Measurements from ENCODE around the gene LGALS3BP.
A peak's percentile ranks its signal among the peaks of the same experiment; 100 is the strongest.

Gene LGALS3BP, protein sequence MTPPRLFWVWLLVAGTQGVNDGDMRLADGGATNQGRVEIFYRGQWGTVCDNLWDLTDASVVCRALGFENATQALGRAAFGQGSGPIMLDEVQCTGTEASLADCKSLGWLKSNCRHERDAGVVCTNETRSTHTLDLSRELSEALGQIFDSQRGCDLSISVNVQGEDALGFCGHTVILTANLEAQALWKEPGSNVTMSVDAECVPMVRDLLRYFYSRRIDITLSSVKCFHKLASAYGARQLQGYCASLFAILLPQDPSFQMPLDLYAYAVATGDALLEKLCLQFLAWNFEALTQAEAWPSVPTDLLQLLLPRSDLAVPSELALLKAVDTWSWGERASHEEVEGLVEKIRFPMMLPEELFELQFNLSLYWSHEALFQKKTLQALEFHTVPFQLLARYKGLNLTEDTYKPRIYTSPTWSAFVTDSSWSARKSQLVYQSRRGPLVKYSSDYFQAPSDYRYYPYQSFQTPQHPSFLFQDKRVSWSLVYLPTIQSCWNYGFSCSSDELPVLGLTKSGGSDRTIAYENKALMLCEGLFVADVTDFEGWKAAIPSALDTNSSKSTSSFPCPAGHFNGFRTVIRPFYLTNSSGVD

DNA sequence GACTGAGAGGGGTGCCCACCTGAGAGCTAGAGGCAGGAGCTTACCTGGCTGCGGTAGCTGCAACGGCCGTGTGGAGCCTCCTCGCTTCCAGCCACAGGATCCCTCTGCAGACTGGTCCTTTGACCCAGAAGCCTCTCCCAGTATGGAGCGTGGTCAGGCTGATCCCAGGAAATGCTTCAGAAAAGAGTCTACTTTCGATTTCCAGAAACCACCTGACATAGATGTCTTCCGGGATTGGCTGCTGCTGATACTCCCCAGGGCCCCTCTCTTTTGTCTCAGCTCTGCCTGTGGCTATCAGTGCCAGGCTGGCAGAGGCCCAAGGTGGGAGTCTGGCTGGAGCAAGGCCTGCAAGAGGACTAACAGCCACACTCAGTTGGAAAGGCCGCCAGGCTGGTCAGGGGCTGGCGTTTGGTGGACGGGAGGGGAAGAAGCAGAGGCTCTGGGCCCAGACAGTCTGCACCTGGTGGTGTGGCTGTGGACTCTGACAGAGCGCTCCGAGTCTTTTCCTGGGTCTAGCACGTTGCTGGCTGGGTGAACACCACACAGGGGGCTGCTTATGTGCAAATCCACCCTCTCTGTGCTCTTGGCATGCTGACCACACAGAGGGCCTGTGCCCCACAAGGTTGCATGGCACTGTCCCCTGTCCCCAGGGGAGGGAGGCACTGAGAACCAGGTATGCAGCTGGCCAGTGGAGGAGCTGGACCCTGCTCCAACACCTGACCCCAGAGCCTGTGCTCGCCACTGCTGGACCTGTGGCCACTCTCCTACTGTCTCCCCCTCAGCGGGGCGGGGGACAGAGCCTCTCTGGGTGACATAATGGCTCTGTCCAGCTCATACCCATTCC, at the start of gene LGALS3BP:
LGALS3BP (minus strand) TSS at position 144 of the 844 bp plus-strand sequence. CDS start 2,732 bp downstream, outside the sequence.
- Histone ChIP-seq H3K9ac (ENCODE audit: low read length) (no peak within 1 kb of the TSS), H3K27ac (ENCODE audit: low read depth, low read length) (no peak within 1 kb of the TSS)

DNA sequence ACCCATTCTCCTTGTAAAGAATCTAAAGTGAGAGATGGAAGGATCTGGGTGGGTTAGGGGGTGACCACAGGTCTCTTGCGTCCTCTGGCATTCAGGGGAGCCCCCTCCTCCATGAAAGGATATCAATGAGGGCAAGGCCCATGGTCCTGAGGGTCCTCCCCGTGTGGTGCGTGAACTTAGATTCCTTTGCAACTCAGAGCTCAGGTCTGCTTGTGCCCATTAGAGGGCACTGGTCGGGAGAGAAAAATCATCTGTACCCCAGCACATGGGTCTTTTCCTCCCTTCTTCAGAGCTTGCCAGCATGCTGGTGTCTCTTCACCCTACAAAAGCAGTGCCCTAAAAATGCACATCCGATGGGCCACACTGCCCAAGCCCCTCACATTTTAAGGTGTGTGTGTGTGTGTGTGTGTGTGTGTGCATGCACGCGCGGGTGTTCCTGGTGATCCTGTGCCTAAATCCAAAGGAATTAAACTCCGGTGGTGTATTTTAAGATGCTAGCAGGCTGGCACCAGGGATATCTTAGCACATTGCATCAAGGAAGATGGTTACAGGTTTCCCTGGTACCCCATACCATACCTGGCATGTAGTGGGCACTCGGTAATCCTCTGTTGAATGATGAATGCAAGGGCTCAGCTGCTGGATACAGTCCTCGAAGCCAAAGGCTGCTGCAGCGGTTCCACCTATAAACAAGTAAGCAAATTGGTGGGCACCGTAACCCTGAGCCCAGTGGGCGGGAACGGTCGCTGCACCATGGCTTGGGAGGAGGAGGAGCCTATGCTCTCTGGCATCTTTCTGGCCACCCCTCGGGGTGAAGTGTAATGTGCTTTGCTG, 49.0 kb upstream of the LGALS3BP start:
- Histone ChIP-seq H3K27ac (ENCODE audit: low read depth, low read length) (no peak overlapping the region), H3K4me1 (ENCODE audit: control insufficient read depth, insufficient read depth, low read length) (peaks cover 9% of the 10 kb centered on the region), H3K36me3 (ENCODE audit: control insufficient read depth, insufficient read depth, low read length) (no peaks in the 10 kb centered on the region), H3K9ac (ENCODE audit: low read length) (no peak overlapping the region), H3K27me3 (ENCODE audit: control insufficient read depth, insufficient read depth, low read length) (peaks cover 77% of the 10 kb centered on the region), H3K9me3 (ENCODE audit: control insufficient read depth, insufficient read depth, low read depth, low read length) (no peaks in the 10 kb centered on the region), H3K4me3 (ENCODE audit: low read depth, low read length) (no peak overlapping the region)

More for the DNA sequence above, at the start of gene LGALS3BP:
- no peaks in the 10 kb centered on the region for H3K36me3 ChIP-seq (ENCODE audit: control insufficient read depth, insufficient read depth, low read length)
- H3K27me3 ChIP-seq (ENCODE audit: control insufficient read depth, insufficient read depth, low read length): no peaks in the 10 kb centered on the region
- no peaks in the 10 kb centered on the region for H3K9me3 ChIP-seq (ENCODE audit: control insufficient read depth, insufficient read depth, low read depth, low read length)
- peaks cover 15% of the 10 kb centered on the region for H3K4me1 ChIP-seq (ENCODE audit: control insufficient read depth, insufficient read depth, low read length)
- H3K4me3 ChIP-seq (ENCODE audit: low read depth, low read length): no peak within 1 kb of the TSS

DNA sequence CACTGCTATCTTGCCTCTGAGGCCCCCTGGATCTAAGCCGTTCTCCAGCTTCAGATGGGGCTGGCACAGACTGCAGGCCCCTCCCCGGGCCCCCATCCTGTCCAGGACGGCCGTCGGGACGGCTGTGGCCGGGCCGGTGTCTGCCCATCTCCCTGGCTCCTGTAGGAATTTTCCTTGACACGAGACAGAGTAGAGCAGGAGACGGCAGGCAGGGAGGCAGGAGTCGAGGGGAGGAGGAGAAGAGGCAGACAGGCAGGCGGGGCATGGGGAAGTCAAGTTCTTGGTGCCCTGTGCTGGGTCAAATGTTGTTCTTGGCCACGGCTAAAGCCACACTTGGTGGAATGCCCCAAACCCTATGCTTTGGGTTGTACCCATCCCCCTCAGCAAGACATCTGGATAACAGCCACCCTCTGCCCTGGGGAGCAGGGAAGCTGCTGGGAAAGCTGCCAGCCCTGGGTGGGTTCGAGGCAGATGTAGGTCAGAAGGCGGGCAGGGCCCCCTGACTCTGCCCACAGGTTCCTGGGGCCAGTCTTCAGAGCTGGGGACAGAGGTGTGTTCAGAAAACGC, 48.3 kb upstream of the LGALS3BP start:
- Histone ChIP-seq H3K9ac (ENCODE audit: low read length) (no peak overlapping the region), H3K36me3 (ENCODE audit: control insufficient read depth, insufficient read depth, low read length) (no peaks in the 10 kb centered on the region), H3K27me3 (ENCODE audit: control insufficient read depth, insufficient read depth, low read length) (peaks cover 84% of the 10 kb centered on the region), H3K9me3 (ENCODE audit: control insufficient read depth, insufficient read depth, low read depth, low read length) (no peaks in the 10 kb centered on the region), H3K4me3 (ENCODE audit: low read depth, low read length) (no peak overlapping the region), H3K27ac (ENCODE audit: low read depth, low read length) (no peak overlapping the region), H3K4me1 (ENCODE audit: control insufficient read depth, insufficient read depth, low read length) (peaks cover 14% of the 10 kb centered on the region)

DNA sequence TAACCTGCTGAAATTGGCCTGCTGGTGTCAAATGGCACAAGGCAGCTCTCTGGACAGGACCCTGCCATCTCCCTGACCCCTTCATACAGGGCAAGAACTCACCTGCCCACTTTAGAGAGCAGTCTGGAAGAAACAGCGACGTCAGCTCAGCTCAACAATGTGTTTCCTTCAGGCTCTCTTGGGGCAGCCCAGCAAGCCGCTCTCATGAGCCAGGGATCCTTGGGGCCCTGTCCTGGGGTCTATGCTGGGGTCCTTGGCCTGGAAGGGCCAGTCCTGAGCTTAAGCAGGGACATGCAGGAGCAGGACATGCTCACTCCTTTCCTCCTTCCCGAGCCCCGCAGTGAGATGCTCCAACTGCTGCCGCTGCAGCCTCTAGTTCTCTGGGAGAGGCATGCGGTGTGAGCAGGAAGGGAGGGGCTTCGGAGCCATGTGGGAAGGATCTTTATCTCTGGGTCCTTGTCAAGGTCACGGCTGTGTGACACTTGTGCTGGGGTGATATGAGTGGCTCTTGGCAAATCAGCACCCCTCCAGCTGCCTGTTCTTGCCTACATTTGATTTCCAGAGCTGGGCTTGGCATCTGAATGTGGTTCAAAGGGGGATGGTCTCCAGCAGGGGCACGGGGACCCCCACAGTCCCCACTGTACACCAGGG, 47.7 kb upstream of the LGALS3BP start:
- peaks cover 88% of the 10 kb centered on the region for H3K27me3 ChIP-seq (ENCODE audit: control insufficient read depth, insufficient read depth, low read length)
- H3K9ac ChIP-seq (ENCODE audit: low read length): no peak overlapping the region
- H3K9me3 ChIP-seq (ENCODE audit: control insufficient read depth, insufficient read depth, low read depth, low read length): no peaks in the 10 kb centered on the region
- H3K36me3 ChIP-seq (ENCODE audit: control insufficient read depth, insufficient read depth, low read length): no peaks in the 10 kb centered on the region
- H3K27ac ChIP-seq (ENCODE audit: low read depth, low read length): no peak overlapping the region
- H3K4me1 ChIP-seq (ENCODE audit: control insufficient read depth, insufficient read depth, low read length): peaks cover 14% of the 10 kb centered on the region
- no peak overlapping the region for H3K4me3 ChIP-seq (ENCODE audit: low read depth, low read length)

DNA sequence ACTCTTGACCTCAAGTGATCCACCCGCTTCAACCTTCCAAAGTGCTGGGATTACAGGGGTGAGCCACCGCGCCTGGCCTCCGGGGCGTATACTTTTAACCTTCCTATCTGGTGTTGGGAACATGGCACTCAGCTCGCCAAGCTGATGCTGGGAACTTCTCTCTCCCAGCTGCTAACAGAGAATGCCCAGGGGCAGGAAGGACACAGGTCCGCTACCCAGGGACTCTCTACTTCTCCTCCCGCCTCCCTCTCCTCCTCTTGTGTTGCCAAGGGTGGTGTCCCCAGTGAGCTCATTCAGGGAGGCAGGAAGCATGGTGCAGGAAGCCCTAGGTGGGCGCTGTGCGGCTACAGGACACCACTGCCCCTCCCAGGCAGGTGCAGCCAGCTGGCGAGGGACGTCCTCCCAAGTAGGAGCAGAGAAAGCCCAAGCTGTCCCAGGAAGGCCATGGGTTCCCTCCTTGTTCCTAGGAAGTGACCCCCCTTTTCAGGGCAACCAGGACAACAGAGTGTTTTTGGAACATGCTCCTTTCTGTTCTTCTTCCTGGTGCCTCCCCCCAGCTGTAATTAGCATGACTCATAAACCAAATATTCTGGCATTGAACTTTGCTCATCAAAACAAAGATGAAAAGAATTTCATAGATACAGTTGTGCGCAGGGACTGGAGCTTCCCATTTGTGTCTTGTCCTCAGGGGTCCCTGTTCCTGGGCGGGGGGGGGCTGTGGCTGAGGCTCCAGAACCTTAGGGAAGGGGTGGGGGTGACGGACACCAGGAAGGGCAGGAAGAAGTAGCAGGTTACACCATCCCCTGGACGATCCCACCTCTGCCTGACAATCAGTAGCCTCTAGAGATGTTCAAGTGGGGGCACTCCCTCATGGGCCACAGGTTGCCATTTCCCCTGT, 46.9 kb upstream of the LGALS3BP start:
- no peak overlapping the region for H3K9ac ChIP-seq (ENCODE audit: low read length)
- peaks cover 88% of the 10 kb centered on the region for H3K27me3 ChIP-seq (ENCODE audit: control insufficient read depth, insufficient read depth, low read length)
- no peaks in the 10 kb centered on the region for H3K36me3 ChIP-seq (ENCODE audit: control insufficient read depth, insufficient read depth, low read length)
- H3K27ac ChIP-seq (ENCODE audit: low read depth, low read length): no peak overlapping the region
- no peaks in the 10 kb centered on the region for H3K9me3 ChIP-seq (ENCODE audit: control insufficient read depth, insufficient read depth, low read depth, low read length)
- H3K4me3 ChIP-seq (ENCODE audit: low read depth, low read length): no peak overlapping the region
- H3K4me1 ChIP-seq (ENCODE audit: control insufficient read depth, insufficient read depth, low read length): peaks cover 14% of the 10 kb centered on the region

DNA sequence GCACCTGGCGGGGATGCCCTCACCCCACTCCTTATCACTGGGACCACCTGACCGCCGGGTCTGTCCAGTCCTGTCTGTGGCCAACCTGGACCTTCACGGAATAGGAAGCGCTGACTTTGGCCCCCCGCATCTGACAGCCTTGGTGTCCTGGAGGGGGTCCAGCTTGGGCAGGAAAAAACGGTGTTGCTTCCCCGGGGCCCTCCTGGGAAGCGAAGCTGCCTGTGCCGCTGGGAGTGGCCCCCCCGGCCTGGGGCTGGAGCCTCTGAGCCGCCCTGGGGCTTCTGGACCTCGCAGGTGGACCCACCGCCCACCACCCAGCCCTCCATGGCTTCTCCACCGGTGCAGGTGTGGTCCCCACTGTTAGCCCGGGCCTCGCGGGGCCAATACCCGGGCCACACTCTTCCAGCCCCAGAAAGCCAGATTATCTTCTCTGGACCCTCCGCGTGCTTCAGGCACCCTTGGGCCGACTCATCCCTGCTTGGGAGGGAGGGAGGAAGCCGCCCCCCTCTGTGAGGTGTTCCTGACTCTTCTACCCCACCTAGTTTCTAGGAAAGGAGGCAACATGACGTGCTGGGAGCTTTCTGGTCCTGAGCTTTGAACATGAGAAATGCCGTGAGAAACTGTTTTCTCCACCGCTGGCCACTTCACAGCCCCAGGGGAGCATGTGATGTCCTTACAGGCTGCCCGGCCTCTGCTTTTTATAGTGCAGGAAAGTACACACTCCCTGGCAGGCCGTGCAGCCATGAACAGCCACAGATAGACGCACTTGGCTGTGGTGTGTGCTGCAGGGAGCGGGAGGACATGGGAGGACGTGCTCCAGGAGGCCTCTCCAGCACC, 45.4 kb upstream of the LGALS3BP start:
- peaks cover 14% of the 10 kb centered on the region for H3K4me1 ChIP-seq (ENCODE audit: control insufficient read depth, insufficient read depth, low read length)
- no peak overlapping the region for H3K27ac ChIP-seq (ENCODE audit: low read depth, low read length)
- no peaks in the 10 kb centered on the region for H3K9me3 ChIP-seq (ENCODE audit: control insufficient read depth, insufficient read depth, low read depth, low read length)
- peaks cover 100% of the 10 kb centered on the region for H3K27me3 ChIP-seq (ENCODE audit: control insufficient read depth, insufficient read depth, low read length)
- H3K36me3 ChIP-seq (ENCODE audit: control insufficient read depth, insufficient read depth, low read length): no peaks in the 10 kb centered on the region
- peak overlapping the region; percentile 68 for H3K4me3 ChIP-seq (ENCODE audit: low read depth, low read length)
- H3K9ac ChIP-seq (ENCODE audit: low read length): no peak overlapping the region

DNA sequence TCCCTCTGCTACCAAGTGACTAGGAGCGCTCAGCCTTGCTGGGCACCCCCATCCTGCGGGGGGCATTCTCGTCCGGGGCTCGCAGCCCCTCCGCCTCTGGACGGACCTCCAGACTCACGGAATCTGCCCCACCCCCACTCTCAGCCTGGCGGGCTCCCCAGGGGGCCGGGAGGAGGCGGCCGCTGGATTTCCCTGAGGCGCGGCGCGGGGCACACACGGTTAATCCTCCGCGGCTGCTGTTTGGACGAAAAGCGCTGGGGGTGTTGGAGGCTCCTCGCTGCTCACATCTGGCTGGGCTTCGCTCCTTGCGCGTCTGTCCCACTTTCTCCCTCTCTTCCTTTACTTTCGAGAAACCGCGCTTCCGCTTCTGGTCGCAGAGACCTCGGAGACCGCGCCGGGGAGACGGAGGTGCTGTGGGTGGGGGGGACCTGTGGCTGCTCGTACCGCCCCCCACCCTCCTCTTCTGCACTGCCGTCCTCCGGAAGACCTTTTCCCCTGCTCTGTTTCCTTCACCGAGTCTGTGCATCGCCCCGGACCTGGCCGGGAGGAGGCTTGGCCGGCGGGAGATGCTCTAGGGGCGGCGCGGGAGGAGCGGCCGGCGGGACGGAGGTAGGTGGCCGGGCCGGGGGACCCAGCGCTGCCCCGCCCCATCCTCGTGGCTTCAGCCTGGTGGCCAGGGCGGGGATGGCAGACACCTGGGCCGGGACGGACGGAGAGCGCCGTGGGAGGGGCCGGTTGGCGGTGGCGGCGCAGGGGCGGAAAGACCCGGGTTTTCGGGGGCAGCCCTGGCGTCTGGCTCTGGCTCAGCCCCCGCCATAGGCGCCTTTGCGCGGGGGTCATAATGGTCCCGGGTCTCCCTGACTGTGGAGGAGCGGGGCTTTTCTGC, 44.4 kb upstream of the LGALS3BP start, which contains the start of gene C1QTNF1:
C1QTNF1 (plus strand) TSS at position 284 of the 886 bp plus-strand sequence. CDS start 19,800 bp downstream, outside the sequence.
- peak within 1 kb of the TSS; percentile 28 for H3K9ac ChIP-seq (ENCODE audit: low read length)
- peaks cover 95% of the 10 kb centered on the region for H3K27me3 ChIP-seq (ENCODE audit: control insufficient read depth, insufficient read depth, low read length)
- no peak within 1 kb of the TSS for H3K27ac ChIP-seq (ENCODE audit: low read depth, low read length)
- peak within 1 kb of the TSS; percentile 68 for H3K4me3 ChIP-seq (ENCODE audit: low read depth, low read length)
- no peaks in the 10 kb centered on the region for H3K9me3 ChIP-seq (ENCODE audit: control insufficient read depth, insufficient read depth, low read depth, low read length)
- no peaks in the 10 kb centered on the region for H3K36me3 ChIP-seq (ENCODE audit: control insufficient read depth, insufficient read depth, low read length)
- peaks cover 14% of the 10 kb centered on the region for H3K4me1 ChIP-seq (ENCODE audit: control insufficient read depth, insufficient read depth, low read length)

DNA sequence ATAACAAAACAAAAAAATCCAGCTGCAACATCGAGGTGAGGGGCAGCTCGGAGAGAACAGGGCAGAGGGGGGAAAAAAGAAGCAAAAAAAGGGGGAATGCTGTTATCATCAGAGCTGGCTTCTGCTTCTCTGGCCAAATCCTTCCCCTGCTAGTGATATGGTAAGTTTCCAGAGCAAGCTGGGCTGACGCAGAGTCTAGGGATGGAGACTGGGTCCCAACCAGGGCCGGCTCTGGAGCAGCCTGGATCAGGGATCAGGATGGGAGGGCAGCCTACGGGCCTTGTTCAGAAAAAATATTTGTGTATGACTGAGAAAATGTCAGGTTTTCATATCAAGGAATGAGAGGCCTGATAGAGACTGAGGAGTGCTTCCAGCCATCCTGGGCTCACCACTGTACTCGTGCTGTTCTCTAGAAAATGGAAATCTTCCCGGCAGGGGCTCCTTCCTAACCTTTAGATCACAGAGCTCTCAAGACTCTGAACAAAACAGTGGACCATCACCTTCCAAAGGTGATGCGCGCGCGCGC, 43.5 kb upstream of the LGALS3BP start:
- Histone ChIP-seq H3K4me1 (ENCODE audit: control insufficient read depth, insufficient read depth, low read length) (peaks cover 14% of the 10 kb centered on the region), H3K4me3 (ENCODE audit: low read depth, low read length) (peak overlapping the region; percentile 68), H3K27me3 (ENCODE audit: control insufficient read depth, insufficient read depth, low read length) (peaks cover 87% of the 10 kb centered on the region), H3K9me3 (ENCODE audit: control insufficient read depth, insufficient read depth, low read depth, low read length) (no peaks in the 10 kb centered on the region), H3K36me3 (ENCODE audit: control insufficient read depth, insufficient read depth, low read length) (no peaks in the 10 kb centered on the region), H3K9ac (ENCODE audit: low read length) (no peak overlapping the region), H3K27ac (ENCODE audit: low read depth, low read length) (no peak overlapping the region)
